A673 (cell line): ENCODE measurements around the gene SNRPB2. TPM values are rescaled to one million over a fixed set of nuclear protein-coding genes. Genes with fewer than 3 reads are reported as not detected.

Source experiments
- BruUV-seq: library from RNA; stranded (reverse); fragments of 400-500 nt; replicated peaks from 2 replicates; lab custom pipeline; 2021; lab: Mats Ljungman, UMichigan
- CTCF ChIA-PET: fragments of 300-600 bp; sonication (Branson Sonifier 250); formaldehyde crosslinking; loops from one replicate; lab custom pipeline; 2022; ENCODE audit warnings: antibody characterized with exemption; lab: Charles Lee
- POLR2A ChIA-PET: fragments of 300-600 bp; sonication (Branson Sonifier 250); formaldehyde crosslinking; loops from one replicate; lab custom pipeline; 2022; ENCODE audit warnings: antibody characterized with exemption; ENCODE audit not compliant: low non-redundant PET; lab: Charles Lee
- DNase-seq: peaks from one replicate; pipeline ENCODE4 v3.0.0-alpha.2; 2015; ENCODE audit warnings: low spot score
- H3K27ac ChIP-seq: fragments of 200-600 bp; sonication (generic); 2 replicates; pipeline ENCODE4 v1.5.1; 2016; ENCODE audit warnings: mixed run types, low read depth, mild to moderate bottlenecking, mixed read lengths, antibody characterized with exemption, low read length; ENCODE audit not compliant: poor library complexity, severe bottlenecking
- H3K27me3 ChIP-seq: fragments of 200-600 bp; sonication (generic); replicated peaks from 2 replicates; pipeline ENCODE4 v1.6.1; 2017; ENCODE audit warnings: mixed run types, low read depth, mild to moderate bottlenecking, mixed read lengths, antibody characterized with exemption, low read length; ENCODE audit not compliant: insufficient read depth, poor library complexity
- H3K36me3 ChIP-seq: fragments of 200-600 bp; sonication (generic); 2 replicates; pipeline ENCODE4 v1.6.1; 2016; ENCODE audit warnings: mixed run types, mild to moderate bottlenecking, mixed read lengths, antibody characterized with exemption, low read length; ENCODE audit not compliant: insufficient read depth, poor library complexity, severe bottlenecking
- H3K4me1 ChIP-seq: fragments of 200-600 bp; sonication (generic); 2 replicates; pipeline ENCODE4 v1.6.1; 2017; ENCODE audit warnings: mixed run types, mild to moderate bottlenecking, mixed read lengths, antibody characterized with exemption, low read length; ENCODE audit not compliant: insufficient read depth, poor library complexity, severe bottlenecking
- H3K4me3 ChIP-seq: fragments of 200-600 bp; sonication (generic); 2 replicates; pipeline ENCODE4 v1.5.1; 2016; ENCODE audit warnings: low read depth, mixed run types, mild to moderate bottlenecking, mixed read lengths, low read length; ENCODE audit not compliant: poor library complexity, severe bottlenecking
- H3K9me3 ChIP-seq: fragments of 200-600 bp; sonication (generic); 2 replicates; pipeline ENCODE4 v1.6.1; 2016; ENCODE audit warnings: mixed run types, low read depth, mild to moderate bottlenecking, mixed read lengths, antibody characterized with exemption, low read length; ENCODE audit not compliant: poor library complexity, severe bottlenecking
- CTCF ChIP-seq: fragments of 300-800, 200-600 bp; sonication (generic); conservative IDR thresholded peaks from 2 replicates; pipeline ENCODE4 v1.5.1; 2017; ENCODE audit warnings: low read depth, mild to moderate bottlenecking, antibody characterized with exemption, low read length, moderate library complexity, mixed read lengths
- EZH2 ChIP-seq: fragments of 200-600 bp; sonication (generic); IDR thresholded peaks from 2 replicates; pipeline ENCODE4 v1.6.1; 2017; ENCODE audit warnings: borderline replicate concordance, low read depth, mild to moderate bottlenecking, mixed read lengths, antibody characterized with exemption, low read length; ENCODE audit not compliant: poor library complexity, severe bottlenecking
- intact Hi-C: fragments of 100-400 bp; cut with micrococcal nuclease; formaldehyde crosslinking; loops from one replicate; pipeline ENCODE4 v1.10.0; 2022; ENCODE audit not compliant: unreplicated experiment
- total RNA-seq: library from RNA; stranded (reverse); gene quantifications from 2 replicates; pipeline ENCODE4 v1.2.3, GENCODE V29; 2021

SNRPB2 gene
- total RNA-seq, 1 experiment from 2014 or later, result 103 TPM

- TF ChIP-seq CTCF (no peak), EZH2 (no peak)
- ChIA-PET POLR2A (interaction anchor here (0.7 kb wide), 1 partner anchor 384 kb away, joined by 7 read pairs; no protein-coding TSS in a partner anchor), CTCF (no interaction called here)
- Histone ChIP-seq H3K27ac (no peak overlapping the region), H3K27me3 (no peaks in the 10 kb centered on the region), H3K36me3 (no peaks in the 10 kb centered on the region), H3K9me3 (no peaks in the 10 kb centered on the region), H3K4me1 (no peaks in the 10 kb centered on the region), H3K4me3 (no peak overlapping the region)
- peak; percentile 22 for DNase-seq
- BruUV-seq, result no TSS peak
- intact Hi-C loops, result no loop called here
Measured at GRCh38 chr20:16785226-16785625, 55.4 kb downstream of the SNRPB2 start.

Other genes with a start within 250 kb of the SNRPB2 start
- 4.6 and 5.2 TPM in 2 replicates for gene KIF16B, start 156.6 kb upstream of the SNRPB2 start, total RNA-seq
- gene OTOR, start 18.3 kb downstream of the SNRPB2 start, total RNA-seq, result not detected in 2 replicates